GM21423 (cell line): ENCODE results near the gene TAF9B.
"Not testable (repeated sequence)": the region's sequence is repeated elsewhere in the genome, so short reads cannot be mapped to it uniquely, and the experiment has no call there.

Experiments used
- ATAC-seq: cut with Tn5 transposase; IDR thresholded peaks from one replicate; pipeline ENCODE4 v1.9.1; 2021; ENCODE audit warnings: mild to moderate bottlenecking, moderate library complexity; ENCODE audit not compliant: unreplicated experiment

TAF9B gene

DNA sequence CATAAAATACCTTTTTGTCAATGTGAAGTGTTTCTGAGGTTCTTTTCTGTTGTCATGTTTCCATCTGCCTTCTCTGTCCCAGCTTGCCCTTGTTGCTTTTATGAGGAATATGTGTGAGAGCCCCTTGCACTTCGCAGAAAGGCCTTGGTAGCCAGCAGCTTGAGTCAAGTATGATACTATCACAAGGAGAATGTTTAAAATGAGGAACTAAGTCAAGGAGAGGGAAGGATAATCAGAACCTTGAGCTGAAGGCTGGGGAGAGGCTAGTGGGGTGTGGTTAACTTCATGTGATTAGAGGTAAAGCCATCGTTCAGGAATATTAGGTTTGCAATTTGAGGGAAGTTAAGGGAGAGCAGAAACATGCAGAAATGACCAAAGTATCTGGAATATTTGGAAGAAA is 22.7 kb downstream of the TAF9B start:
- ATAC-seq, result no peak

DNA sequence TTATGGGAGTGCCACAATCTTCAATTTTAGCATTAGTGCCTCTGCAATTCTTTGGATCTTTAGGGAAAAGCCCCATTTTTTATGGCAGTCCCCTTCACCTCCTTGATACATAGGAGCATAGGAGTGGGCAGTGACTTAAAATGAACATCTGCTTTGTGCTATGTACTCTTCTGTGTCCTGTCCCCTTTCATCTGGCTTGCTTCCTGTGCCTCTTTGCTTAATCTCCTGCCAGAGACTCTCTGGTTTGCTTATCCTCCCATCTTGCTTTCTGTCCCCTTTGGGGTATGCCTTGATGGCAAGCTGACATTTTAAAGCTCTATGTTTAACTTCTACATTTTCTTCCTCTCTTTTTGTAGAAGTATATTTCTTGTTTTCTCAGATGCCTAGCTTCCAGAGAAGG is 23.1 kb downstream of the TAF9B start:
- no peak for ATAC-seq

DNA sequence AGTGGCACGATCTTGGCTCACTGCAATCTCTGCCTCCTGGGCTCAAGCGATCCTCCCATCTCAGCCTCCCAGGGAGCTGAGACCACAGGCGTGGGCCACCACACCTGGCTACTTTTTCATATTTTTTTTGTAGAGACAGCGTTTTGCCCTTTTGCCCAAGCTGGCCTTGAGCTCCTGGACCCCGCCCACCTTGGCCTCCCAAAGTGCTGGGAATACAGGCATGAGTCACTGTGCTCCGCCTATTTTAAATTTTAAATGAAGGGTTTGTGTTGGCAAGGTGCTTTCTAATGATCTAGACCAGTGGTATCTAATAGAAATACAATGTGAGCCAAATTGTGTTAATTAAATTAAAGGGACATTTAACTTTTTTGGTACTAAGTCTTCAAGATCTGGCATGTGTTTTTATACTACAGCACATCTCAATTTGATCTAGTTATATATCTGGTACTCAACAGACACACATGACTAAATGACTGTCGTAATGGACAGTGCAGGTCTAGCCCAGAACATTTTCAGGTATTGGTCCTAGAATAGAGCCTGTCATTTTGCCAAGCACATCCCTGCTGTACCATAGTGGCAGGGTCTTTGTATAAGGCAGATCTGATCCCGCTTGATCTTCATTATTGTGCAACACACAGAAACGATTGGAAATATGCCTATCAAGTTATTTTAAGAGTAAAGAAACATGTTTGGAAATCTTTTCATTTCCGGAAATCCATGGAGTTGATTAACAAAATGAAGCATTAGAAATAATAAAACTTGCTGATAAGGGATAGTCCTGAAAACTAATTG is 28.1 kb downstream of the TAF9B start:
- ATAC-seq, result no peak

DNA sequence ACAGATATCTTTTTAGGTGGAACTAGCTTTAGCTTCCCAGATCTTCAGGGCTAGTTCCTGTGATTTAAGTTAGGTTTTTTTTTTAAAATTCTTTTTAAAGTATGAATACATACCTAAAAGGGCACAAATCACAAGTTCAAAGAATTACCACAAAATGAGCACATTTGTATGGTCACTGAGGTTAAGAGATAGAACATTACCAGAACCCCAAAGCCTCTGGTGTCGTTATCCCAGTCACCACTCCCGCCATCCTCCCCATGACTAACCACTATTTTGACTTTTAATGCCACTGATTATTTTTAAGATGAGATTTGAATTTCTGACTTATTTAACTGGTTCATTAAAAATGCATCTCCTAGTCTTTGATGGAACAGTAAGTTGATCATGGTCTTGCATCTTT is 30.0 kb downstream of the TAF9B start:
- no peak for ATAC-seq

DNA sequence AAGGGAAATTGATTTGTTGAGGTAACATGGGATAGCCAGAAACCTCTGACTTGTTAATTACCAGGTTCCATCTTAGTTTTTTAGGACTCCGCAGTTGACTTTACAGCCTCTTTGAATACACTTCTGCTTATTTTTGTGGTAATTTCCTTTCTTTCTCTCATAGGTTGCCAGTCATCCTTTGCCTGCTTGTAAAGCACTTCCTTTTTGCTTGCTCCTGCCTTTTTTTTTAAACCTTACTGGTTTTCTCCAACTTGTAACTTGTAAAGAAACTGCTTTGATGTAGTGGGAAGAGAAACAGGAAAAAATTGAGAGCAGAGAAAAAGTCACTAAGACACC is 32.8 kb downstream of the TAF9B start:
- no peak for ATAC-seq

DNA sequence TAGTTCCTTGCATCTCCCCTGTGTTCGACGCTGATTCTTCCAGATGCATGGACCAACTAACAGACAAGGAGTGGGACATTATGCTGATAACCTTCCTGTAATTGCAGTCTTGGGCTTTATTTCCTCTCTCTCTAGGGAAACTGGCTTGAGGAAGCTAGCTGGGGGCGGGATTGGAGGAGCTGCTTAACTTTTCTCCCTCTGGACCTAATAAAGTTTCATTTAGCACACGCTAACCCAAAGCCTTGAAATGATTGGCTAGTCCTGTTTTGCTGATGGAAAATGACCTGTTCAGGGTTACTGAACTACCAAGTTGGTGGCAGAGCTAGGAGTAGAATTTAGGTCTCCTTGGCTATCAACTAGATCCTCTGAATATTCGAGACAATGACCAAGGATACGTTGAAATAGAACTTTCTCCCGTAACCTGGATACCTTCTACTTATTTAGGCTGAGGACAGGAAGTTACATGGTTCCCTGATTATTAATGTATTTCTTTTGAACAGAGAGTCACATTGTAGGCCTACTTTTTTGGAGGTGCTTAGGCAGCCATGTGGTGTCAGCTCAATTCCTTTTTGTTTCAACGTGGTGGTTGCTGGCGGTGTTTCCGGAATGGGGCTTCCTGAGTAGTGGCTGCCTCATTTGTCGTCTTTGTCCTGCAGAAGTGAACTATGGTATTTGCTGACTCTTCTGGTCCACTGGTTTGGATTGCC is 33.4 kb downstream of the TAF9B start:
- no peak for ATAC-seq

DNA sequence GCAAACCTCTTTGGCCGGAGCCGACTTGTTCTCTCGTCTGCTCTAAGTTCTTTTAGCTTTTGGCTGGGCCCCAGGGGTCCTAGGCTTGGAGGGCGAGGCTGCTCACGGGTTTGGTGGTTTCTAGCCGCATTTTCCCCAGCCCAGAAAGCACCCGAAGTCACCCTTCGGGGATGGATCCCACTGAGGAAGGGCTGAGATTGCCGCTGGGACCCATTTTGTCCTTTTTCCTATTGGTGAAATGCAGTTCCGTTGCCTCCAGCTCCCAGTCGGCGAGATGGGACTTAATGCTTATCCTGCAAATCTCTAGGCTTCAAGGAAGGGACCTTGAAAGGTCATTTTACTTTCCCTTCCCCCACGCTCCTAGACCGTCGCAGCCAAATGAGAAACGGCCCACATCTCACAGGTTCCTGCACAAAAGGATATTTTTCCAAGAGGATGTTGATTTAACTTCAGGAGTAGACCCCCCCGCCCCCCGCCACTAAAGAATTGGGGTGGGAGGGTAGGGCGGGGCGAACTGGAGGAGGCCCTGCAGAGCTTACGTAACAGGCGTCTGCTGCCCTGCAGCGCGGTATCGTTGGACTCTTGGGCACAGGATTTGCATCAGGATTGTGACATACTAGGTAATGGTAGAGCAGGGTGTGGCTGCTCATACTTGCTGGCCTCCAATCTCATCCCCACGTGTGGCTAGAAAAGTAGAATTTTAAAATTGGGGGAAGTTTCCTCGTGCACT is 34.8 kb downstream of the TAF9B start:
- ATAC-seq, result peak; percentile 23

DNA sequence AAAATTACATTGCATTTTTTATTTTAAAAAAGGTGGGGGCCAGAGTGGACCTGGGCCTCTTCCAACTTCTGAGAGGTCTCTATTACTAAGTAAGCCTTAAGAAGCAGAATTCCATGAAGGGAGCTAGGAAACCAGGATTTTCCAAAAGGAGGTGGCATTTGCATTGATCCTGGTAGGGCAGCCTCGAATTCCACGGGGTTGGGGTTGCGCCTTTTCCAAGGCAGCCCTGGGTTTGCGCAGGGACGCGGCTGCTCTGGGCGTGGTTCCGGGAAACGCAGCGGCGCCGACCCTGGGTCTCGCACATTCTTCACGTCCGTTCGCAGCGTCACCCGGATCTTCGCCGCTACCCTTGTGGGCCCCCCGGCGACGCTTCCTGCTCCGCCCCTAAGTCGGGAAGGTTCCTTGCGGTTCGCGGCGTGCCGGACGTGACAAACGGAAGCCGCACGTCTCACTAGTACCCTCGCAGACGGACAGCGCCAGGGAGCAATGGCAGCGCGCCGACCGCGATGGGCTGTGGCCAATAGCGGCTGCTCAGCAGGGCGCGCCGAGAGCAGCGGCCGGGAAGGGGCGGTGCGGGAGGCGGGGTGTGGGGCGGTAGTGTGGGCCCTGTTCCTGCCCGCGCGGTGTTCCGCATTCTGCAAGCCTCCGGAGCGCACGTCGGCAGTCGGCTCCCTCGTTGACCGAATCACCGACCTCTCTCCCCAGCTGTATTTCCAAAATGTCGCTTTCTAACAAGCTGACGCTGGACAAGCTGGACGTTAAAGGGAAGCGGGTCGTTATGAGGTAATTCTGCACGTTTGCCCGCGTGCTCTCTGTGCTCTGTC is 35.6 kb downstream of the TAF9B start, which contains the start of gene PGK1:
Gene PGK1, plus strand, starts transcription at position 626 of the 824 bp plus-strand sequence. Its CDS starts 93 bp downstream, at position 719.
- peak; percentile 98 for ATAC-seq

DNA sequence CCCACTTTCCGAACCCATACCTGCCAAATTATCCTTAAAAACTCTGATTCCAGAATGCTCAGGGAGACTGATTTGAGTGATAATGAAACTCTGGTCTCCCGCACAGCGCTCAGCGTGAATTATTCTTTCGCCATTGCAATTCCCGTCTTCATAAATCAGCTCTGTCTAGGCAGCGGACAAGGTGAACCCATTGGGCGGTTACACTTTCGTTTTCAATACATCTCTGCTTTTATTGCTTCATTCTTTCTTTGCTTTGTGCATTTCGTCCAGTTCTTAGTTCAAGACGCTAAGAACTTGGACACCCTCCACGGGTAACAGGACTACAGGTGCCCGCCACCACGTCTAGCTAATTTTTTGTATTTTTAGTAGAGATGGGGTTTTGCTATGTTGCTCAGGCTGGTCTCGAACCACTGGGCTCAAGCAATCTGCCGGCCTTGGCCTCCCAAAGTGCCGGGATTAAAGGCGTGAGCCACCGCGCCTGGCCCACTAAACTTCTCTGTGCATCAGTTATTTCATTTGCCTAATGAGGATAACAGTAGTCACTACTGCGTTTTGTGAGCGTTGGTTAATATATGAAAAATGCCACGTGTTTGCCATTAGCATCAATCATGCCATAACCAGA is 36.3 kb downstream of the TAF9B start:
- no peak for ATAC-seq

DNA sequence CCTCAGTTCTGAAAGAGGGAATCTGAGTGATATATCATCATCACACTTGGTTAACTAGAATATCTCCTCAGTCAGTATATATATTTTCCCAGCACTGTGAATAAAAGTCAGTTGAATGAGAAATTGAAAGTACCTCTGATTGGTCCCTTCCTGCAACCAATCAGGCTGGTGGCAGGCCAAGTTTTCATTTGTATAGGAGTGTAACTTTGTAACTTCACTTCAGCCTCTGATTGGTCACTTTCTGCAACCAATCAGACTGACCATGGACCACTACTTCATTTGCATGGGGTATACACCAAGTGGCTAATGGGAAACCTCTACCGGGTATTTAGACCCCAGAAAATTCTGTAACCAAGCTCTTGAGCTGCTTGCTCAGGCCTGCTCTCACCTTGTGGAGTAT is 37.4 kb downstream of the TAF9B start:
- no peak for ATAC-seq

DNA sequence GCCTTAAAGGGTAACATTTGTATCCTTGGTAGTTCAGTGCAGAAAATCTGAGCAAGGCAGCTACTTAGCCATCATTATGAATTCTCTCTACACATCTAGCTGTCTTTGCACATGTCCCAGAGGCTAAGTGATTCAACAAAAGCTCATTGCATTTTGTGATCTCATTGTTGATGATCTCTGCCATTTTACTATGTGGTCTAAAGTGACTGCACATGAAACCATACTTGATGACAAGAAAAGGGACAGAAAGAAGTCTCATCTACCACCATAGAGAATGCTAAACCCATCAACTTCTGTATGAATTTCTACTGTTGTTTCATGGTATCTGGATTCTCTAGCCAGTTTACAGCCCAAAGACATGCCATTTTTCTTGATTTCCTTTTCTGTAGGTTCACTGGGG is 41.3 kb downstream of the TAF9B start:
- ATAC-seq, result no peak

DNA sequence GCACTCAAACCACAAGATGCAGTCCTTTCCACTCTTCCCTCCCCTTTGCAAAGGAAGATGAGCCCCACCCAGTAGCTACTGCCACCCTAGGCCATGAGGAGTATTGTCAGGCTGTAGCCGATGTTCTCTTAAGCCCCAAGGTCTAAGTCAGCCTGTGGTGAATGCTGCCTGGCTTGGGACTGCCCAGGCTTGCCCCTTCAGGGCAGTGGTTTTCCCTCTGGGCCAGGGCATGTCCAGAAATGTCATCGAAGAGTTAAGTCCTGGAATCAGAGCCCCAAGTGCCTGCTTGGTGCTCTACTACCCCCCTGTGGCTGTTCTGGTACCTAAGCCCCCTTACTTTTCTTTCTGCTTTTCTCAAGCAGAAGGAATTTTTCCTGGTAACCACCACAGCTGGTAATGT is 47.2 kb downstream of the TAF9B start:
- peak; percentile 76 for ATAC-seq

DNA sequence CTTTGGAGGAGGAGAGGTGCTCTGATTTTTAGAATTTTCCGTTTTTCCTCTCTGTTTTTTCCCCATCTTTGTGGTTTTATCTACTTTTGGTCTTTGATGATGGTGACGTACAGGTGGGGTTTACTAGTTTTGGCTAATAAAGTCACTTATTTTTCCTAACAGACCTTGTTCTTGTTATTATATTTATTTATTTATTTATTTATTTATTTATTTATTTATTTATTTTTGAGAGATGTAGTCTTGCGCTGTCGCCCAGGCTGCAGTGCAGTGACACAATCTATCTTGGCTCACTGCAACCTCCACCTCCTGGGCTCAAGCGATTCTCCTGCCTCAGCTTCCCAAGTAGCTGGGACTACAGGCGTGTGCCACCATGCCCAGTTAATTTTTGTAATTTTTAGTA is 58.0 kb downstream of the TAF9B start:
- not testable (repeated sequence) for ATAC-seq
